KMS-11 (cell line): ENCODE results near the gene MROH2A.
"Not testable (repeated sequence)": the region's sequence is repeated elsewhere in the genome, so short reads cannot be mapped to it uniquely, and the experiment has no call there.

ENCODE experiments used
- H2AFZ ChIP-seq: fragments of 200-600 bp; sonication (generic); 2 replicates; pipeline ENCODE4 v1.6.1; 2016; ENCODE audit warnings: antibody characterized with exemption, mixed run types, low read depth
- H3K27ac ChIP-seq: fragments of 200-600 bp; sonication (generic); 2 replicates; pipeline ENCODE4 v1.6.1; 2016; ENCODE audit warnings: mild to moderate bottlenecking, mixed run types
- H3K27me3 ChIP-seq: fragments of 200-600 bp; sonication (generic); 2 replicates; pipeline ENCODE4 v1.6.1; 2017; ENCODE audit warnings: mild to moderate bottlenecking, low read depth, mixed run types, moderate library complexity; ENCODE audit not compliant: insufficient read depth
- H3K36me3 ChIP-seq: fragments of 200-600 bp; sonication (generic); 2 replicates; pipeline ENCODE4 v1.6.1; 2017; ENCODE audit warnings: mild to moderate bottlenecking, mixed run types; ENCODE audit not compliant: insufficient read depth
- H3K4me1 ChIP-seq: fragments of 200-600 bp; sonication (generic); 2 replicates; pipeline ENCODE4 v1.6.1; 2016; ENCODE audit warnings: mild to moderate bottlenecking, low read depth, mixed run types; ENCODE audit not compliant: poor library complexity, severe bottlenecking
- H3K4me2 ChIP-seq: fragments of 200-600 bp; sonication (generic); 2 replicates; pipeline ENCODE4 v1.7.0; 2016; ENCODE audit warnings: mild to moderate bottlenecking, mixed run types
- H3K4me3 ChIP-seq: fragments of 200-600 bp; sonication (generic); IDR thresholded peaks from 2 replicates; pipeline ENCODE4 v1.6.1; 2017; ENCODE audit warnings: low read depth, low read length, mixed read lengths; ENCODE audit not compliant: insufficient read depth
- H3K79me2 ChIP-seq: fragments of 200-600 bp; sonication (generic); 2 replicates; pipeline ENCODE4 v1.6.1; 2016; ENCODE audit warnings: low read depth, mixed run types; ENCODE audit not compliant: insufficient read depth
- H3K9ac ChIP-seq: fragments of 200-600 bp; sonication (generic); 2 replicates; pipeline ENCODE4 v1.6.1; 2016; ENCODE audit warnings: mild to moderate bottlenecking, mixed run types
- H4K20me1 ChIP-seq: fragments of 200-600 bp; sonication (generic); 2 replicates; pipeline ENCODE4 v1.6.1; 2016; ENCODE audit warnings: mild to moderate bottlenecking, mixed run types; ENCODE audit not compliant: insufficient read depth
- CTCF ChIP-seq: fragments of 200-600 bp; sonication (generic); conservative IDR thresholded peaks from 2 replicates; pipeline ENCODE4 v1.6.1; 2017; ENCODE audit warnings: low read depth, mild to moderate bottlenecking, antibody characterized with exemption, low read length, moderate library complexity, mixed read lengths

The MROH2A gene

GRCh38 chr2:233743464-233744259, 34.5 kb upstream of the MROH2A start:
- Histone ChIP-seq H3K27me3 (no peaks in the 10 kb centered on the region), H3K36me3 (no peaks in the 10 kb centered on the region), H3K4me2 (no peak overlapping the region), H3K4me1 (no peaks in the 10 kb centered on the region), H4K20me1 (no peaks in the 10 kb centered on the region), H3K27ac (no peak overlapping the region), H3K79me2 (no peaks in the 10 kb centered on the region), H2AFZ (no peak overlapping the region), H3K4me3 (no peak overlapping the region), H3K9ac (no peak overlapping the region)
- TF ChIP-seq CTCF = no peak

GRCh38 chr2:233745073-233745755, 32.9 kb upstream of the MROH2A start:
- Histone ChIP-seq H2AFZ (no peak overlapping the region), H3K4me2 (no peak overlapping the region), H3K79me2 (no peaks in the 10 kb centered on the region), H4K20me1 (no peaks in the 10 kb centered on the region), H3K4me1 (no peaks in the 10 kb centered on the region), H3K9ac (no peak overlapping the region), H3K27me3 (no peaks in the 10 kb centered on the region), H3K27ac (no peak overlapping the region), H3K36me3 (no peaks in the 10 kb centered on the region), H3K4me3 (no peak overlapping the region)
- no peak for TF ChIP-seq CTCF

GRCh38 chr2:233745838-233746237, 32.3 kb upstream of the MROH2A start:
- H3K4me3 ChIP-seq, H3K79me2 ChIP-seq, H3K27me3 ChIP-seq, H3K36me3 ChIP-seq, H3K4me2 ChIP-seq, H4K20me1 ChIP-seq, H3K27ac ChIP-seq, H3K9ac ChIP-seq, H3K4me1 ChIP-seq, H2AFZ ChIP-seq: not testable (repeated sequence)

DNA sequence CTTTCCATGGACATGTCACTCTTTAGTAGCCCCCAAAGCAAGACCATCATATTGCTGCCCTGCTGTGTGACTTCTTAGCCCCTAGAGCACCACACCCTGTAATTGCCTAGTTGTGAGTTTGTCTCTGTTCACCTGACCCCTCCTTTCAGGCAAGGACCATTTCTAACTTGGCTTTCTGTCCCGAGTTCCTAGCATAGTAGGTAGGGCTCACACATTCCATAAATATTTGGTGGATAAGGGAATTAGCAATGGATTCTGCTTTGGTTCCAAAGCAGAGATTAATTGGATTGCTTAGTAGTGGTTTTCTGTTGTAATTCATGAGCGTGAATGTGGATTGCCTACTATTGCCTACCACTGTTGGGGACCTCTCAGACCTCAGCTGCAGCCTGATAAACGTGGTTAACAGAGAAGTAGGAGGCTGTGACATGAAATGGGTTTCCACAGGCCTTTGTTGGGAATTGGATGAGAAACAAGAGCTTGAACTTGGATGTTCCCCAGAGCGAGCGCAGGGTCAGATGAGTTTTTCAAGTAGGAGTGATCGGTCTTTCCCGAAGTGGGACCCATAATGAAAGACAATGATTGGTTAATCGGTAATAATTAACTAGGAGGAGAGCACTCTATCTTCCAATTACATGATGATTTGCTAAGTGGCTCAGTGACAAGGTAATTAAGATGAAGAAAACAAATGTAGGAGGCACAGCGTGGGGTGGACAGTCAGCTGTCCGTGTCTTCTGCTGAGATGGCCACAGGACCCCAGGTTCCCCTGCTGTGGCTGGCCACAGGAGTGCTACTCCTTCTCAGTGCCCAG, 31.5 kb upstream of the MROH2A start:
- TF ChIP-seq CTCF = no peak
- Histone ChIP-seq H3K36me3 (no peaks in the 10 kb centered on the region), H3K27me3 (no peaks in the 10 kb centered on the region), H3K27ac (no peak overlapping the region), H3K79me2 (no peaks in the 10 kb centered on the region), H3K9ac (no peak overlapping the region), H3K4me1 (no peaks in the 10 kb centered on the region), H4K20me1 (no peaks in the 10 kb centered on the region), H2AFZ (no peak overlapping the region), H3K4me3 (no peak overlapping the region), H3K4me2 (no peak overlapping the region)
